Liver (tissue), 9 donors: ENCODE data around the gene OSBP2. TPM values are rescaled to one million over a fixed set of nuclear protein-coding genes. Genes with fewer than 3 reads are reported as not detected.

ENCODE experiments used
- DNase-seq: peaks from one replicate; pipeline ENCODE4 v3.0.0-alpha.2; 2017; ENCODE audit warnings: low spot score
- H3K27ac ChIP-seq, 2 donors: one replicate each; pipeline ENCODE4 v1.7.0; 2013; ENCODE audit warnings: inconsistent platforms in 2 of 2, low read length in 2 of 2, control low read depth in 1 of 2, low read depth in 1 of 2, mild to moderate bottlenecking in 1 of 2
- H3K27me3 ChIP-seq, 4 donors: one replicate each; pipeline versions ENCODE4 v1.6.1 to v1.7.0; 2013; ENCODE audit warnings: low read length in 3 of 4, inconsistent platforms in 1 of 4, mild to moderate bottlenecking in 1 of 4, moderate library complexity in 1 of 4; ENCODE audit not compliant: control insufficient read depth in 4 of 4, insufficient read depth in 4 of 4
- H3K36me3 ChIP-seq, 4 donors: one replicate each; pipeline versions ENCODE4 v1.6.1 to v1.7.0; 2013; ENCODE audit warnings: low read length in 3 of 4, mild to moderate bottlenecking in 3 of 4, low read depth in 1 of 4, moderate library complexity in 1 of 4; ENCODE audit not compliant: control insufficient read depth in 4 of 4, insufficient read depth in 3 of 4
- H3K4me1 ChIP-seq, 4 donors: one replicate each; pipeline versions ENCODE4 v1.6.1 to v1.7.0; 2013; ENCODE audit warnings: low read length in 3 of 4, mild to moderate bottlenecking in 3 of 4, moderate library complexity in 1 of 4; ENCODE audit not compliant: control insufficient read depth in 4 of 4, insufficient read depth in 4 of 4
- H3K4me3 ChIP-seq, 3 donors: one replicate each; pipeline versions ENCODE4 v1.6.1 to v1.7.0; 2013; ENCODE audit warnings: low read length in 3 of 3, control low read depth in 1 of 3, low read depth in 1 of 3, mild to moderate bottlenecking in 1 of 3
- H3K9ac ChIP-seq, 2 donors: one replicate each; pipeline ENCODE4 v1.7.0; 2013; ENCODE audit warnings: low read length in 2 of 2, mild to moderate bottlenecking in 2 of 2, moderate library complexity in 2 of 2, control low read depth in 1 of 2, low read depth in 1 of 2
- H3K9me3 ChIP-seq, 4 donors: one replicate each; pipeline versions ENCODE4 v1.6.1 to v1.7.0; 2013; ENCODE audit warnings: low read length in 3 of 4; ENCODE audit not compliant: control insufficient read depth in 4 of 4
- ATF3 ChIP-seq: IDR thresholded peaks from 2 replicates; pipeline ENCODE4 v1.6.1; 2016; ENCODE audit warnings: antibody characterized with exemption
- CTCF ChIP-seq: fragments of 150-350 bp; IDR thresholded peaks from 2 replicates; pipeline ENCODE4 v1.5.1; 2017; ENCODE audit warnings: improper control_type of control experiment, low read depth, low read length; ENCODE audit not compliant: missing input control
- EGR1 ChIP-seq, 2 donors: IDR thresholded peaks; 2 replicates each; pipeline ENCODE4 v1.6.1; 2016 to 2018; ENCODE audit warnings: antibody characterized with exemption in 2 of 2, low read depth in 2 of 2
- FOXA1 ChIP-seq: IDR thresholded peaks from 2 replicates; pipeline ENCODE4 v1.6.1; 2016; ENCODE audit warnings: antibody characterized with exemption
- FOXA2 ChIP-seq: IDR thresholded peaks from 2 replicates; pipeline ENCODE4 v1.6.1; 2016; ENCODE audit warnings: antibody characterized with exemption
- GABPA ChIP-seq, 2 donors: IDR thresholded peaks in 1 of 2; conservative IDR thresholded peaks in 1 of 2; 2 replicates each; pipeline ENCODE4 v1.6.1; 2016; ENCODE audit warnings: antibody characterized with exemption in 2 of 2, mild to moderate bottlenecking in 1 of 2, moderate library complexity in 1 of 2
- HNF4A ChIP-seq, 2 donors: conservative IDR thresholded peaks; 2 replicates each; pipeline ENCODE4 v1.6.1; 2016; ENCODE audit warnings: antibody characterized with exemption in 2 of 2, mild to moderate bottlenecking in 2 of 2
- HNF4G ChIP-seq: IDR thresholded peaks from 2 replicates; pipeline ENCODE4 v1.6.1; 2016; ENCODE audit warnings: antibody characterized with exemption
- JUND ChIP-seq, 2 donors: IDR thresholded peaks; 2 replicates each; pipeline ENCODE4 v1.6.1; 2016; ENCODE audit warnings: antibody characterized with exemption in 2 of 2
- MAX ChIP-seq: IDR thresholded peaks from 2 replicates; pipeline ENCODE4 v1.6.1; 2016; ENCODE audit warnings: antibody characterized with exemption
- NR2F2 ChIP-seq: IDR thresholded peaks from 2 replicates; pipeline ENCODE4 v1.6.1; 2016; ENCODE audit warnings: antibody characterized with exemption
- RAD21 ChIP-seq, 2 donors: IDR thresholded peaks; 2 replicates each; pipeline ENCODE4 v1.6.1; 2016; ENCODE audit warnings: antibody characterized with exemption in 2 of 2, mild to moderate bottlenecking in 2 of 2
- REST ChIP-seq: IDR thresholded peaks from 2 replicates; pipeline ENCODE4 v1.6.1; 2016; ENCODE audit warnings: antibody characterized with exemption, mild to moderate bottlenecking
- RXRA ChIP-seq, 2 donors: IDR thresholded peaks; 2 replicates each; pipeline ENCODE4 v1.6.1; 2017 to 2018; ENCODE audit warnings: antibody characterized with exemption in 2 of 2, mild to moderate bottlenecking in 1 of 2
- SP1 ChIP-seq: IDR thresholded peaks from 2 replicates; pipeline ENCODE4 v1.6.1; 2018; ENCODE audit warnings: antibody characterized with exemption, mild to moderate bottlenecking
- TAF1 ChIP-seq: conservative IDR thresholded peaks from 2 replicates; pipeline ENCODE4 v1.6.1; 2016; ENCODE audit warnings: antibody characterized with exemption, mild to moderate bottlenecking
- YY1 ChIP-seq: IDR thresholded peaks from 2 replicates; pipeline ENCODE4 v1.6.1; 2016; ENCODE audit warnings: antibody characterized with exemption, mild to moderate bottlenecking
- ZBTB33 ChIP-seq: IDR thresholded peaks from 2 replicates; pipeline ENCODE4 v1.6.1; 2016; ENCODE audit warnings: antibody characterized with exemption
- WGBS: extraction: QIAGEN DNeasy Blood & Tissue Kit; methylation state at CpG from one replicate; pipeline ENCODE4 v1.1.7; 2013; 5-methylcytosine and 5-hydroxymethylcytosine counted together
- polyA plus RNA-seq, 2 donors: library from polyadenylated mRNA; stranded (reverse) in 1 of 2; unstranded in 1 of 2; fragments of 200-250 nt in 1 of 2; fragments of >200 nt in 1 of 2; fragmentation: Nextera tagmentation in 1 of 2; extraction: Ambion mirVana in 1 of 2; gene quantifications; one replicate each; pipeline versions ENCODE4 v1.2.1 to v1.2.3, GENCODE V29; 2013 to 2015
- total RNA-seq, 2 donors: library from RNA; depleted of rRNA; stranded (reverse); fragments of >200 nt; gene quantifications; one replicate each; pipeline ENCODE4 v1.2.3, GENCODE V29; 2014
- donor health status: healthy.
- donor health status: healthy.
- donor health status: healthy.
- donor health status: healthy.
- donor health status: healthy.

Gene OSBP2
- total and polyA plus RNA-seq, 4 donors, result 0.43 to 192 (median 0.86) TPM

- TF ChIP-seq SP1, result no peak
Measured at GRCh38 chr22:30923168-30923900, 228.7 kb downstream of the OSBP2 start (continued).

GRCh38 chr22:30925667-30926066 is 231.0 kb downstream of the OSBP2 start:
- TF ChIP-seq FOXA1 (no peak), EGR1 (IDR thresholded peaks at IDR 0.05; ENCODE audit: low read depth in 2 of 2) (no peak), ZBTB33 (no peak), NR2F2 (no peak), HNF4A (conservative IDR thresholded peaks at IDR 0.05) (no peak), TAF1 (no peak), FOXA2 (no peak), ATF3 (no peak), RAD21 (IDR thresholded peaks at IDR 0.05) (no peak), RXRA (IDR thresholded peaks at IDR 0.05) (no peak), REST (no peak), JUND (IDR thresholded peaks at IDR 0.05) (no peak), YY1 (no peak), HNF4G (no peak), MAX (no peak), GABPA (IDR thresholded peaks at IDR 0.05 in 1 of 2, conservative IDR thresholded peaks at IDR 0.05 in 1 of 2) (no peak), CTCF (no peak), SP1 (no peak)
- Histone ChIP-seq H3K4me3 (no peak overlapping the region), H3K9ac (no peak overlapping the region), H3K36me3 (peaks cover 4 to 53% (median 25%) of the 10 kb centered on the region in 4 donors), H3K9me3 (no peaks in the 10 kb centered on the region), H3K4me1 (peaks cover 1 to 6% (median 4%) of the 10 kb centered on the region in 4 donors), H3K27me3 (no peaks in the 10 kb centered on the region), H3K27ac (no peak overlapping the region)
- DNase-seq, result no peak
- WGBS, result 94% methylated on average over 5 of the region's 5 CpGs
